Liver (tissue), 3 donors: ENCODE measurements around the gene PPARA.

Source experiments
- GABPA ChIP-seq, 2 donors: IDR thresholded peaks in 1 of 2; conservative IDR thresholded peaks in 1 of 2; 2 replicates each; pipeline ENCODE4 v1.6.1; 2016; ENCODE audit warnings: antibody characterized with exemption in 2 of 2, mild to moderate bottlenecking in 1 of 2, moderate library complexity in 1 of 2
- HNF4A ChIP-seq, 2 donors: conservative IDR thresholded peaks; 2 replicates each; pipeline ENCODE4 v1.6.1; 2016; ENCODE audit warnings: antibody characterized with exemption in 2 of 2, mild to moderate bottlenecking in 2 of 2
- JUND ChIP-seq, 2 donors: IDR thresholded peaks; 2 replicates each; pipeline ENCODE4 v1.6.1; 2016; ENCODE audit warnings: antibody characterized with exemption in 2 of 2
- NR2F2 ChIP-seq: IDR thresholded peaks from 2 replicates; pipeline ENCODE4 v1.6.1; 2016; ENCODE audit warnings: antibody characterized with exemption
- RAD21 ChIP-seq, 2 donors: IDR thresholded peaks; 2 replicates each; pipeline ENCODE4 v1.6.1; 2016; ENCODE audit warnings: antibody characterized with exemption in 2 of 2, mild to moderate bottlenecking in 2 of 2
- REST ChIP-seq: IDR thresholded peaks from 2 replicates; pipeline ENCODE4 v1.6.1; 2016; ENCODE audit warnings: antibody characterized with exemption, mild to moderate bottlenecking
- SP1 ChIP-seq: IDR thresholded peaks from 2 replicates; pipeline ENCODE4 v1.6.1; 2018; ENCODE audit warnings: antibody characterized with exemption, mild to moderate bottlenecking
- TAF1 ChIP-seq: conservative IDR thresholded peaks from 2 replicates; pipeline ENCODE4 v1.6.1; 2016; ENCODE audit warnings: antibody characterized with exemption, mild to moderate bottlenecking
- YY1 ChIP-seq: IDR thresholded peaks from 2 replicates; pipeline ENCODE4 v1.6.1; 2016; ENCODE audit warnings: antibody characterized with exemption, mild to moderate bottlenecking
- ZBTB33 ChIP-seq: IDR thresholded peaks from 2 replicates; pipeline ENCODE4 v1.6.1; 2016; ENCODE audit warnings: antibody characterized with exemption
- TF ChIP-seq, protein P1 (sequence below): fragments of 150-350 bp; IDR thresholded peaks from 2 replicates; pipeline ENCODE4 v1.5.1; 2017; ENCODE audit warnings: improper control_type of control experiment, low read depth, low read length; ENCODE audit not compliant: missing input control
- TF ChIP-seq, protein P2 (sequence below): IDR thresholded peaks from 2 replicates; pipeline ENCODE4 v1.6.1; 2016; ENCODE audit warnings: antibody characterized with exemption
- donor health status: healthy.
- donor health status: healthy.

- TF ChIP-seq, protein P1, sequence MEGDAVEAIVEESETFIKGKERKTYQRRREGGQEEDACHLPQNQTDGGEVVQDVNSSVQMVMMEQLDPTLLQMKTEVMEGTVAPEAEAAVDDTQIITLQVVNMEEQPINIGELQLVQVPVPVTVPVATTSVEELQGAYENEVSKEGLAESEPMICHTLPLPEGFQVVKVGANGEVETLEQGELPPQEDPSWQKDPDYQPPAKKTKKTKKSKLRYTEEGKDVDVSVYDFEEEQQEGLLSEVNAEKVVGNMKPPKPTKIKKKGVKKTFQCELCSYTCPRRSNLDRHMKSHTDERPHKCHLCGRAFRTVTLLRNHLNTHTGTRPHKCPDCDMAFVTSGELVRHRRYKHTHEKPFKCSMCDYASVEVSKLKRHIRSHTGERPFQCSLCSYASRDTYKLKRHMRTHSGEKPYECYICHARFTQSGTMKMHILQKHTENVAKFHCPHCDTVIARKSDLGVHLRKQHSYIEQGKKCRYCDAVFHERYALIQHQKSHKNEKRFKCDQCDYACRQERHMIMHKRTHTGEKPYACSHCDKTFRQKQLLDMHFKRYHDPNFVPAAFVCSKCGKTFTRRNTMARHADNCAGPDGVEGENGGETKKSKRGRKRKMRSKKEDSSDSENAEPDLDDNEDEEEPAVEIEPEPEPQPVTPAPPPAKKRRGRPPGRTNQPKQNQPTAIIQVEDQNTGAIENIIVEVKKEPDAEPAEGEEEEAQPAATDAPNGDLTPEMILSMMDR: no peak
- TF ChIP-seq RAD21 (IDR thresholded peaks at IDR 0.05) (peak; percentile 37 to 60), YY1 (peak; percentile 73), TAF1 (no peak), REST (peak; percentile 23), NR2F2 (peak; percentile 96), GABPA (IDR thresholded peaks at IDR 0.05 in 1 of 2, conservative IDR thresholded peaks at IDR 0.05 in 1 of 2) (peak in 1 of 2 donors; percentile 46), ZBTB33 (peak; percentile 53), HNF4A (conservative IDR thresholded peaks at IDR 0.05) (peak; percentile 98 to 99), SP1 (peak; percentile 85), JUND (IDR thresholded peaks at IDR 0.05) (peak; percentile 25 to 38)
- TF ChIP-seq, protein P2, sequence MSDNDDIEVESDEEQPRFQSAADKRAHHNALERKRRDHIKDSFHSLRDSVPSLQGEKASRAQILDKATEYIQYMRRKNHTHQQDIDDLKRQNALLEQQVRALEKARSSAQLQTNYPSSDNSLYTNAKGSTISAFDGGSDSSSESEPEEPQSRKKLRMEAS: peak; percentile 75
These were observed 90.6 kb downstream of the PPARA start for GRCh38 chr22:46240907-46241306.
